K562 (cell line): ENCODE measurements around the gene WNT3. TPM values are rescaled to one million over a fixed set of nuclear protein-coding genes. Genes with fewer than 3 reads are reported as not detected.

Source experiments
- ATAC-seq: fragments of 200-7000 bp; cut with Tn5 transposase; 3 replicates; pipeline ENCODE4 v1.9.1; 2020; ENCODE audit warnings: moderate library complexity
- BruUV-seq: library from RNA; stranded (reverse); fragments of 400-500 nt; replicated peaks from 2 replicates; lab custom pipeline; 2021; lab: Mats Ljungman, UMichigan
- CTCF ChIA-PET: fragments of 300-600 bp; formaldehyde crosslinking; extraction: SDS; loops from one replicate; lab custom pipeline; 2021; ENCODE audit warnings: low intra/inter-chr PET ratio; lab: Yijun Ruan, JAX
- POLR2A ChIA-PET: fragments of 300-600, 350-650 bp; sonication (Branson Sonifier 250); formaldehyde crosslinking; extraction: SDS; loops from one replicate; lab custom pipeline; 2021; ENCODE audit warnings: antibody characterized with exemption, inconsistent platforms; lab: Yijun Ruan, JAX
- DNase-seq, 4 experiments: peaks; one replicate each; pipeline versions ENCODE4 v3.0.0 to v3.0.0-alpha.2; 2011 to 2018; ENCODE audit warnings: low spot score in 3 of 4, mixed read lengths in 3 of 4; ENCODE audit errors: extremely low read depth in 1 of 4
- FAIRE-seq: peaks from 2 replicates; lab custom pipeline; 2011; peaks lifted over from hg19 to GRCh38; lab: Jason Lieb, UNC
- H2AFZ ChIP-seq: 2 replicates; pipeline ENCODE4 v1.6.0; 2011; ENCODE audit warnings: low read depth, low read length, control low read depth, inconsistent platforms
- H3K27ac ChIP-seq: fragments of 200-600 bp; 3 replicates; pipeline ENCODE4 v1.8.0; 2011; ENCODE audit warnings: low read depth, mild to moderate bottlenecking, control low read depth, inconsistent platforms, low read length, moderate library complexity, mixed read lengths; ENCODE audit errors: extremely low read depth
- H3K27me3 ChIP-seq, 2 experiments: fragments of 300-600 bp in 1 of 2; 2 replicates in 1 of 2; 3 replicates in 1 of 2; pipeline versions ENCODE4 v1.6.0 to v1.8.0; 2011; ENCODE audit warnings: inconsistent platforms in 2 of 2, low read length in 2 of 2, mild to moderate bottlenecking in 1 of 2, mixed read lengths in 1 of 2, moderate library complexity in 1 of 2; ENCODE audit not compliant: control insufficient read depth in 2 of 2, insufficient read depth in 2 of 2
- H3K36me3 ChIP-seq: fragments of 300-600 bp; 3 replicates; pipeline ENCODE4 v1.8.0; 2011; ENCODE audit warnings: mild to moderate bottlenecking, low read length, inconsistent platforms; ENCODE audit not compliant: control insufficient read depth, insufficient read depth
- H3K4me1 ChIP-seq, 2 experiments: fragments of 200-600 bp in 1 of 2; replicated peaks in 1 of 2; 2 replicates in 1 of 2; 3 replicates in 1 of 2; pipeline versions ENCODE4 v1.5.1 to v1.8.0; 2011; ENCODE audit warnings: inconsistent platforms in 2 of 2, low read length in 2 of 2, mild to moderate bottlenecking in 1 of 2, mixed read lengths in 1 of 2, moderate library complexity in 1 of 2; ENCODE audit not compliant: control insufficient read depth in 2 of 2, insufficient read depth in 2 of 2
- H3K4me2 ChIP-seq: 2 replicates; pipeline ENCODE4 v1.6.1; 2011; ENCODE audit warnings: low read length, control low read depth, inconsistent platforms, mixed read lengths; ENCODE audit not compliant: insufficient read depth
- H3K4me3 ChIP-seq: fragments of 200-600 bp; sonication (generic), shearing (Covaris generic); 2 replicates; pipeline ENCODE4 v1.5.1; 2016; ENCODE audit warnings: control low read depth, inconsistent platforms
- H3K79me2 ChIP-seq: fragments of 200-600 bp; 3 replicates; pipeline ENCODE4 v1.8.0; 2011; ENCODE audit warnings: low read length, inconsistent platforms; ENCODE audit not compliant: control insufficient read depth, insufficient read depth
- H3K9ac ChIP-seq, 2 experiments: 2 replicates each; pipeline versions ENCODE4 v1.6.0 to v1.6.1; 2011; ENCODE audit warnings: low read depth in 2 of 2, low read length in 2 of 2, control low read depth in 1 of 2, inconsistent platforms in 1 of 2, mild to moderate bottlenecking in 1 of 2, mixed read lengths in 1 of 2; ENCODE audit not compliant: insufficient read depth in 1 of 2
- H3K9me1 ChIP-seq: one replicate; pipeline ENCODE4 v1.6.0; 2011; ENCODE audit warnings: inconsistent platforms, mild to moderate bottlenecking, low read length, moderate library complexity; ENCODE audit not compliant: control insufficient read depth, insufficient read depth
- H3K9me3 ChIP-seq: replicated peaks from 2 replicates; pipeline ENCODE4 v1.5.1; 2011; ENCODE audit warnings: low read depth, low read length, inconsistent platforms; ENCODE audit not compliant: control insufficient read depth, insufficient read depth
- H4K20me1 ChIP-seq: replicated peaks from 2 replicates; pipeline ENCODE4 v1.6.1; 2011; ENCODE audit warnings: low read length, inconsistent platforms, mixed read lengths; ENCODE audit not compliant: control insufficient read depth, insufficient read depth
- ARID1B ChIP-seq: fragments of 450-650 bp; IDR thresholded peaks from 2 replicates; pipeline ENCODE4 v1.6.1; 2016; ENCODE audit warnings: antibody characterized with exemption, mild to moderate bottlenecking, inconsistent platforms
- CBFA2T3 ChIP-seq: fragments of 450-650 bp; IDR thresholded peaks from 2 replicates; pipeline ENCODE4 v1.6.1; 2017
- EGR1 ChIP-seq: fragments of 450-650 bp; conservative IDR thresholded peaks from 2 replicates; pipeline ENCODE4 v1.6.1; 2017; ENCODE audit warnings: mild to moderate bottlenecking
- EP400 ChIP-seq: fragments of 450-650 bp; IDR thresholded peaks from 2 replicates; pipeline ENCODE4 v1.6.1; 2017; ENCODE audit warnings: antibody characterized with exemption, mild to moderate bottlenecking, moderate library complexity
- MAZ ChIP-seq, 2 experiments: fragments of 450-650 bp in 1 of 2; sonication (generic) in 1 of 2; formaldehyde crosslinking; IDR thresholded peaks in 1 of 2; conservative IDR thresholded peaks in 1 of 2; 2 replicates each; pipeline versions ENCODE4 v1.4.0 to v1.5.0; 2020; ENCODE audit warnings: mild to moderate bottlenecking in 1 of 2, missing genetic modification reagents in 1 of 2
- PRDM10 ChIP-seq: fragments of 450-650 bp; IDR thresholded peaks from 2 replicates; pipeline ENCODE4 v1.6.1; 2018; ENCODE audit not compliant: partially characterized antibody
- ZNF165 ChIP-seq: fragments of 250-450 bp; sonication (Bioruptor Pico); IDR thresholded peaks from 2 replicates; pipeline ENCODE4 v1.4.0; 2020; ENCODE audit warnings: borderline replicate concordance
- WGBS: fragments of 100-300 bp; shearing (Covaris generic); methylation state at CpG from one replicate; pipeline ENCODE4 v1.1.6; 2016; ENCODE audit warnings: low coverage, mixed read lengths; ENCODE audit not compliant: insufficient coverage; ENCODE audit errors: missing lambda C conversion rate; 5-methylcytosine and 5-hydroxymethylcytosine counted together
- in situ Hi-C: fragments of 300-500 bp; cut with MboI; formaldehyde crosslinking; loops from 4 replicates; pipeline ENCODE4 v1.15.0; 2018; ENCODE audit warnings: inconsistent platforms, mixed read lengths
- intact Hi-C: fragments of 100-400 bp; cut with micrococcal nuclease; formaldehyde crosslinking; loops from 2 replicates; pipeline ENCODE4 v1.14.2; 2022
- polyA plus RNA-seq, 8 experiments: library from polyadenylated mRNA; depleted of rRNA in 4 of 8; stranded (reverse) in 5 of 8; unstranded in 3 of 8; fragments of >200 nt; fragmentation: Nextera tagmentation in 2 of 8; fragmentation: Illumina TruSeq in 1 of 8; extraction: Ambion mirVana in 2 of 8; extraction: Trizol in 1 of 8; gene quantifications; 2 replicates each; pipeline versions ENCODE4 v1.2.1 to v1.2.3, GENCODE V29; 2011 to 2014; ENCODE audit warnings: inconsistent platforms in 1 of 8, missing spikeins in 1 of 8
- total RNA-seq, 7 experiments: library from RNA; depleted of rRNA in 6 of 7; stranded (reverse); fragments of >200 nt in 6 of 7; fragmentation: Illumina TruSeq in 2 of 7; extraction: Trizol in 2 of 7; gene quantifications; 2 replicates each; pipeline versions ENCODE4 v1.2.1 to v1.2.3, GENCODE V29; 2011 to 2021; ENCODE audit warnings: low replicate concordance in 1 of 7

WNT3 gene
- total and polyA plus RNA-seq, 9 of the 15 experiments (the other 6 are each of a cell fraction or from before 2014, with no cell fraction given): 1.5 to 6.1 (median 3.3) TPM

GRCh38 chr17:46742565-46743270 is 75.8 kb downstream of the WNT3 start (continued):
- TF ChIP-seq PRDM10: peak; percentile 4
- TF ChIP-seq CBFA2T3: no peak
- TF ChIP-seq ARID1B: peak; percentile 62; the same call in 1 of the 2 replicates
- peak; percentile 40 to 49; a peak in 1 of 4 replicates for TF ChIP-seq MAZ (CRISPR knock-in tag; conservative IDR thresholded peaks at IDR 0.05 in 1 of 2, IDR thresholded peaks at IDR 0.05 in 1 of 2)
- peak; percentile 60 for TF ChIP-seq EGR1

- H3K4me3 ChIP-seq: no peak overlapping the region
- no peak overlapping the region for H3K9ac ChIP-seq
- no peaks in the 10 kb centered on the region for H4K20me1 ChIP-seq
- ATAC-seq (no peak), DNase-seq (no peak), FAIRE-seq (no peak)
- H3K4me1 ChIP-seq: peaks cover 8 to 12% of the 10 kb centered on the region in 2 experiments; a peak in 3 of 5 replicates
- peaks cover 2% of the 10 kb centered on the region; the same call in 1 of the 3 replicates for H3K36me3 ChIP-seq
- H3K4me2 ChIP-seq: no peak overlapping the region
- ChIA-PET POLR2A (interaction anchor here (1.2 to 2.1 kb wide), 3 partner anchors 10 to 22 kb away, joined by 3 to 5 read pairs (median 5); no protein-coding TSS in a partner anchor), CTCF (no interaction called here)
- WGBS: 29% methylated on average over 2 of the region's 2 CpGs
- no peak overlapping the region for H3K27ac ChIP-seq
- TF ChIP-seq PRDM10 (peak; percentile 60), ZNF165 (no peak), EP400 (no peak)
- no peaks in the 10 kb centered on the region for H3K9me3 ChIP-seq
- in situ Hi-C loops: no loop called here
- no peaks in the 10 kb centered on the region for H3K79me2 ChIP-seq
- no peaks in the 10 kb centered on the region for H3K9me1 ChIP-seq
- H2AFZ ChIP-seq: no peak overlapping the region
- intact Hi-C loops: no loop called here
- no TSS peak for BruUV-seq
- H3K27me3 ChIP-seq: no peaks in the 10 kb centered on the region
These were observed 77.3 kb downstream of the WNT3 start for GRCh38 chr17:46741122-46741730.
